Measurements from ENCODE around the gene SKP1.

- TF ChIP-seq, protein P1, sequence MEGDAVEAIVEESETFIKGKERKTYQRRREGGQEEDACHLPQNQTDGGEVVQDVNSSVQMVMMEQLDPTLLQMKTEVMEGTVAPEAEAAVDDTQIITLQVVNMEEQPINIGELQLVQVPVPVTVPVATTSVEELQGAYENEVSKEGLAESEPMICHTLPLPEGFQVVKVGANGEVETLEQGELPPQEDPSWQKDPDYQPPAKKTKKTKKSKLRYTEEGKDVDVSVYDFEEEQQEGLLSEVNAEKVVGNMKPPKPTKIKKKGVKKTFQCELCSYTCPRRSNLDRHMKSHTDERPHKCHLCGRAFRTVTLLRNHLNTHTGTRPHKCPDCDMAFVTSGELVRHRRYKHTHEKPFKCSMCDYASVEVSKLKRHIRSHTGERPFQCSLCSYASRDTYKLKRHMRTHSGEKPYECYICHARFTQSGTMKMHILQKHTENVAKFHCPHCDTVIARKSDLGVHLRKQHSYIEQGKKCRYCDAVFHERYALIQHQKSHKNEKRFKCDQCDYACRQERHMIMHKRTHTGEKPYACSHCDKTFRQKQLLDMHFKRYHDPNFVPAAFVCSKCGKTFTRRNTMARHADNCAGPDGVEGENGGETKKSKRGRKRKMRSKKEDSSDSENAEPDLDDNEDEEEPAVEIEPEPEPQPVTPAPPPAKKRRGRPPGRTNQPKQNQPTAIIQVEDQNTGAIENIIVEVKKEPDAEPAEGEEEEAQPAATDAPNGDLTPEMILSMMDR (conservative IDR thresholded peaks at IDR 0.05; ENCODE audit: low read length), result no peak
- TF ChIP-seq EZH2phosphoT487 (IDR thresholded peaks at IDR 0.05; ENCODE audit: borderline replicate concordance), result no peak
Measured at GRCh38 chr5:134114886-134115805, 61.6 kb downstream of the SKP1 start.

Measured in Loucy (cell line).